WI38 (cell line): ENCODE measurements around the gene BRCA1.

Experiments used
- H3K4me3 ChIP-seq: 2 replicates; pipeline ENCODE4 v1.5.1; 2011; ENCODE audit warnings: low read depth, mild to moderate bottlenecking, control low read depth, low read length
- TF ChIP-seq, protein P1 (sequence below): IDR thresholded peaks from 2 replicates; pipeline ENCODE4 v1.5.1; 2012; ENCODE audit warnings: low read depth, mild to moderate bottlenecking, control low read depth, low read length

The BRCA1 gene

GRCh38 chr17:43018008-43018853, 106.9 kb downstream of the BRCA1 start:
- H3K4me3 ChIP-seq, result no peak overlapping the region
- TF ChIP-seq, protein P1, sequence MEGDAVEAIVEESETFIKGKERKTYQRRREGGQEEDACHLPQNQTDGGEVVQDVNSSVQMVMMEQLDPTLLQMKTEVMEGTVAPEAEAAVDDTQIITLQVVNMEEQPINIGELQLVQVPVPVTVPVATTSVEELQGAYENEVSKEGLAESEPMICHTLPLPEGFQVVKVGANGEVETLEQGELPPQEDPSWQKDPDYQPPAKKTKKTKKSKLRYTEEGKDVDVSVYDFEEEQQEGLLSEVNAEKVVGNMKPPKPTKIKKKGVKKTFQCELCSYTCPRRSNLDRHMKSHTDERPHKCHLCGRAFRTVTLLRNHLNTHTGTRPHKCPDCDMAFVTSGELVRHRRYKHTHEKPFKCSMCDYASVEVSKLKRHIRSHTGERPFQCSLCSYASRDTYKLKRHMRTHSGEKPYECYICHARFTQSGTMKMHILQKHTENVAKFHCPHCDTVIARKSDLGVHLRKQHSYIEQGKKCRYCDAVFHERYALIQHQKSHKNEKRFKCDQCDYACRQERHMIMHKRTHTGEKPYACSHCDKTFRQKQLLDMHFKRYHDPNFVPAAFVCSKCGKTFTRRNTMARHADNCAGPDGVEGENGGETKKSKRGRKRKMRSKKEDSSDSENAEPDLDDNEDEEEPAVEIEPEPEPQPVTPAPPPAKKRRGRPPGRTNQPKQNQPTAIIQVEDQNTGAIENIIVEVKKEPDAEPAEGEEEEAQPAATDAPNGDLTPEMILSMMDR, result no peak

DNA sequence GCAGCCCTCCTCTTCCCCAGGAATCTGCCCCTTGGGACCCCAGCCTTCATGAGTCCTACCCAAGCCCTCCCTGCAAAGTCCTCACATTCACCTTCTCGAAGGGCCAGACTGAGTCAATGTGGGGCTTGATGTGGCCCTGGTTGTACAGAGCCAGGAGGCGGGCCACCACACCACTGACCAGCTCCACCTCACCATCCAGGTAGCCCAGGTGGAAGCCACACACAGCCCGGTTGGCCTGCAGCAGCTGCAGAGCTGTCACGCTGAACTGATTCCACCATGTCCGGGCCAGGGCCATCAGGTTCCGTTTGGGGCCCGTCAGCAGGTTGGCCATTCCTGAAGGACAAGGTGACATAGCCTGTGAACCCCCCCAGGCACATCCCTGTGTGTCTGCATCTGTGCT, 108.9 kb downstream of the BRCA1 start:
- no peak overlapping the region for H3K4me3 ChIP-seq
- TF ChIP-seq, protein P1, result no peak

- H3K4me3 ChIP-seq, result no peak overlapping the region
- TF ChIP-seq, protein P1, result no peak
Measured at GRCh38 chr17:43015579-43015978, 109.6 kb downstream of the BRCA1 start.

GRCh38 chr17:43014649-43015542, 110.3 kb downstream of the BRCA1 start:
- no peak overlapping the region for H3K4me3 ChIP-seq

GRCh38 chr17:43014020-43014648, 111.0 kb downstream of the BRCA1 start:
- TF ChIP-seq, protein P1, result no peak

More at GRCh38 chr17:43014649-43015542, 110.3 kb downstream of the BRCA1 start:
- TF ChIP-seq, protein P1, result no peak

GRCh38 chr17:43013296-43013695, 111.9 kb downstream of the BRCA1 start:
- no peak overlapping the region for H3K4me3 ChIP-seq
- TF ChIP-seq, protein P1, result no peak

More at GRCh38 chr17:43014020-43014648, 111.0 kb downstream of the BRCA1 start:
- H3K4me3 ChIP-seq, result no peak overlapping the region
